GM12878 (cell line): Measurements from ENCODE around the gene BCCIP. TPM values are rescaled to one million over a fixed set of nuclear protein-coding genes. Genes with fewer than 3 reads are reported as not detected.

ENCODE experiments used
- ATAC-seq: fragments of 200-7000 bp; cut with Tn5 transposase; 3 replicates; pipeline ENCODE4 v1.9.1; 2020; ENCODE audit warnings: mild to moderate bottlenecking, moderate library complexity
- BruUV-seq: library from RNA; stranded (reverse); fragments of 400-500 nt; replicated peaks from 2 replicates; lab custom pipeline; 2021; lab: Mats Ljungman, UMichigan
- CTCF ChIA-PET: fragments of 300-600 bp; sonication (Branson Sonifier 250); formaldehyde crosslinking; extraction: SDS; loops from one replicate; lab custom pipeline; 2021; ENCODE audit warnings: inconsistent platforms; lab: Yijun Ruan, JAX
- POLR2A ChIA-PET: fragments of 350-600 bp; formaldehyde crosslinking; extraction: SDS; loops from one replicate; lab custom pipeline; 2021; ENCODE audit warnings: inconsistent platforms; lab: Charles Lee
- RAD21 ChIA-PET: fragments of 300-600 bp; sonication (Branson Sonifier 250); formaldehyde crosslinking; loops from one replicate; lab custom pipeline; 2023; ENCODE audit warnings: antibody characterized with exemption; ENCODE audit not compliant: unreplicated experiment; lab: Charles Lee
- SMC1A ChIA-PET: fragments of 300-600 bp; sonication (Branson Sonifier 250); formaldehyde crosslinking; loops from one replicate; lab custom pipeline; 2023; ENCODE audit not compliant: unreplicated experiment, uncharacterized antibody; lab: Charles Lee
- DNase-seq: peaks from one replicate; pipeline ENCODE4 v3.0.0-alpha.2; 2011; ENCODE audit warnings: low read depth, low spot score
- FAIRE-seq: peaks from 3 replicates; lab custom pipeline; 2011; peaks lifted over from hg19 to GRCh38; lab: Jason Lieb, UNC
- H2AFZ ChIP-seq: 2 replicates; pipeline ENCODE4 v1.6.0; 2011; ENCODE audit warnings: low read depth, low read length, control low read depth; ENCODE audit not compliant: control insufficient read depth
- H3K27ac ChIP-seq: 2 replicates; pipeline ENCODE4 v1.5.1; 2011; ENCODE audit warnings: control low read depth; ENCODE audit not compliant: control insufficient read depth, insufficient read depth
- H3K27me3 ChIP-seq, 2 experiments: replicated peaks in 1 of 2; 2 replicates each; pipeline versions ENCODE4 v1.6.0 to v1.6.1; 2011; ENCODE audit warnings: low read length in 1 of 2; ENCODE audit not compliant: control insufficient read depth in 2 of 2, insufficient read depth in 2 of 2
- H3K36me3 ChIP-seq, 2 experiments: 2 replicates each; pipeline ENCODE4 v1.5.1; 2011; ENCODE audit warnings: low read length in 1 of 2; ENCODE audit not compliant: control insufficient read depth in 2 of 2, insufficient read depth in 2 of 2
- H3K4me1 ChIP-seq: 2 replicates; pipeline ENCODE4 v1.6.1; 2011; ENCODE audit warnings: mild to moderate bottlenecking, low read length, moderate library complexity, mixed read lengths; ENCODE audit not compliant: control insufficient read depth, insufficient read depth
- H3K4me2 ChIP-seq: 2 replicates; pipeline ENCODE4 v1.6.0; 2011; ENCODE audit warnings: control low read depth; ENCODE audit not compliant: control insufficient read depth, insufficient read depth
- H3K4me3 ChIP-seq: fragments of 200-600 bp; sonication (generic); 2 replicates; pipeline ENCODE4 v1.5.1; 2016
- H3K79me2 ChIP-seq: 2 replicates; pipeline ENCODE4 v1.6.0; 2011; ENCODE audit warnings: low read length; ENCODE audit not compliant: control insufficient read depth, insufficient read depth
- H3K9ac ChIP-seq: 2 replicates; pipeline ENCODE4 v1.8.0; 2011; ENCODE audit warnings: low read length, control low read depth, mixed read lengths; ENCODE audit not compliant: control insufficient read depth, insufficient read depth
- H3K9me3 ChIP-seq: replicated peaks from 3 replicates; pipeline ENCODE4 v1.5.1; 2011; ENCODE audit warnings: mild to moderate bottlenecking, low read length; ENCODE audit not compliant: control insufficient read depth, insufficient read depth
- H4K20me1 ChIP-seq: 2 replicates; pipeline ENCODE4 v1.6.0; 2011; ENCODE audit not compliant: control insufficient read depth, insufficient read depth
- ATF7 ChIP-seq: fragments of 450-650 bp; IDR thresholded peaks from 2 replicates; pipeline ENCODE4 v1.6.1; 2016; ENCODE audit warnings: low read depth, mild to moderate bottlenecking
- HDGF ChIP-seq: fragments of 450-650 bp; IDR thresholded peaks from 2 replicates; pipeline ENCODE4 v1.6.1; 2016; ENCODE audit warnings: antibody characterized with exemption
- MTA3 ChIP-seq: IDR thresholded peaks from 2 replicates; pipeline ENCODE4 v1.6.1; 2012; ENCODE audit warnings: low read length, inconsistent platforms, borderline replicate concordance
- NR2C1 ChIP-seq: fragments of 450-650 bp; IDR thresholded peaks from 2 replicates; pipeline ENCODE4 v1.6.1; 2017; ENCODE audit warnings: antibody characterized with exemption, mild to moderate bottlenecking, moderate library complexity
- WGBS: methylation state at CpG from one replicate; pipeline ENCODE4 v1.1.6; 2016; ENCODE audit warnings: low lambda C conversion rate; ENCODE audit not compliant: insufficient replicate concordance, insufficient coverage; ENCODE audit errors: missing lambda C conversion rate; 5-methylcytosine and 5-hydroxymethylcytosine counted together
- in situ Hi-C: fragments of 300-500 bp; cut with MboI; formaldehyde crosslinking; loops from 9 replicates; pipeline ENCODE4 v1.14.3; 2018; ENCODE audit warnings: mixed read lengths
- intact Hi-C: fragments of 100-400 bp; cut with micrococcal nuclease; formaldehyde crosslinking; loops from one replicate; pipeline ENCODE4 v1.14.2; 2022; ENCODE audit not compliant: unreplicated experiment
- polyA plus RNA-seq, 11 experiments: library from polyadenylated mRNA; depleted of rRNA in 4 of 11; unstranded in 6 of 11; stranded (reverse) in 5 of 11; fragments of >200 nt; fragmentation: Nextera tagmentation in 4 of 11; fragmentation: Illumina TruSeq in 1 of 11; extraction: Ambion mirVana in 4 of 11; extraction: Trizol in 1 of 11; gene quantifications; 1 replicate in 1 of 11; 2 replicates in 10 of 11; pipeline versions ENCODE4 v1.2.1 to v1.2.3, GENCODE V29; 2011 to 2016; ENCODE audit warnings: inconsistent platforms in 2 of 11, missing spikeins in 2 of 11, low read depth in 1 of 11
- total RNA-seq, 4 experiments: library from RNA; depleted of rRNA in 3 of 4; stranded (reverse); fragments of >200 nt in 3 of 4; fragmentation: Illumina TruSeq in 1 of 4; extraction: Trizol in 1 of 4; gene quantifications; 2 replicates each; pipeline versions ENCODE4 v1.2.1 to v1.2.3, GENCODE V29; 2013 to 2021
- TF ChIP-seq, protein P1 (sequence below): fragments of 450-650 bp; IDR thresholded peaks from 2 replicates; pipeline ENCODE4 v1.6.1; 2017; ENCODE audit warnings: mild to moderate bottlenecking, low read depth, inconsistent platforms; ENCODE audit not compliant: poor library complexity, severe bottlenecking
- TF ChIP-seq, protein P2 (sequence below): fragments of 450-650 bp; IDR thresholded peaks from 2 replicates; pipeline ENCODE4 v1.6.1; 2017; ENCODE audit warnings: antibody characterized with exemption, mild to moderate bottlenecking, moderate library complexity

Gene BCCIP
- total and polyA plus RNA-seq, 10 of the 15 experiments (the other 5 are each of a cell fraction or from before 2014, with no cell fraction given) = 61.2 to 225 (median 127) TPM

DNA sequence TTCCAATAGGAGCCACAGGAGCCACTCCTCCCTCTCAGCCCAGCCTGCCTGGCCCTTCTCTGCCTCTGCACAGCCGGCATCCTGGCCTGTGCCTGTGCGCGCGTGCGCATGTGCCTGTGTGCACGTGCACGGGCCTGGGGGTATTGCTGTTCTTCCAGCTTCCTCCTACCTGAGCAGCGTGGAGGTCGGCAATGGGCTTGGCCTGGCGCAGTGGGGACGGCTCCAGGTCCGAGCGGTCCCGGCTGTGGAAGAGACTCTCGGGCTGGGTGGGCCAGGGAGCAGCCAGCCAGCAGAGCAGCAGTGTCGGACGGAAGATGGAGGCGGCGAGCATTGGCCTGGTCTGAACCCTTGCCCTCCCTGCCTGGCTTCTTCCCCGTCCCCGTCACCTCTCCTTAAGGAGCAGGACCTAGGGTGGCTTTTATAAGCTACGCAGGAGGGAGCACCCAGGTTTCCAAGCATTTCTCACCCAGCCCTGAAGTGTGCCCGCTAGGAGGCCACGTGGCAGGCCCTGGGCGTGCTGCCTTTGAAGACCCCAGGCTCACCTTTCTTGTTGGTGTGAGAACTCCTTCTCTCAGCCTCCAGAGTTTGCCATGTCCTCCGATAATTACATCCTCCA is 47.7 kb upstream of the BCCIP start, which contains the start of gene MMP21:
Gene MMP21, minus strand, starts transcription at position 331 of the 616 bp plus-strand sequence. Its CDS starts 0 bp downstream, at position 331.
- Histone ChIP-seq H2AFZ (no peak within 1 kb of the TSS), H3K27me3 (no peaks in the 10 kb centered on the region), H3K4me1 (no peaks in the 10 kb centered on the region), H3K9ac (no peak within 1 kb of the TSS), H3K4me3 (no peak within 1 kb of the TSS), H3K9me3 (no peaks in the 10 kb centered on the region), H3K27ac (no peak within 1 kb of the TSS), H4K20me1 (no peaks in the 10 kb centered on the region), H3K36me3 (no peaks in the 10 kb centered on the region), H3K79me2 (no peaks in the 10 kb centered on the region), H3K4me2 (no peak within 1 kb of the TSS)
- ChIA-PET SMC1A (no interaction called here), POLR2A (no interaction called here), CTCF (no interaction called here), RAD21 (no interaction called here)
- FAIRE-seq (no peak), DNase-seq (no peak)
- 83% methylated on average over 26 of the region's 26 CpGs for WGBS
- intact Hi-C loops = no loop called here
- in situ Hi-C loops = no loop called here
- TF ChIP-seq MTA3 (no peak), HDGF (no peak), NR2C1 (no peak), ATF7 (no peak)
- TF ChIP-seq, protein P1, sequence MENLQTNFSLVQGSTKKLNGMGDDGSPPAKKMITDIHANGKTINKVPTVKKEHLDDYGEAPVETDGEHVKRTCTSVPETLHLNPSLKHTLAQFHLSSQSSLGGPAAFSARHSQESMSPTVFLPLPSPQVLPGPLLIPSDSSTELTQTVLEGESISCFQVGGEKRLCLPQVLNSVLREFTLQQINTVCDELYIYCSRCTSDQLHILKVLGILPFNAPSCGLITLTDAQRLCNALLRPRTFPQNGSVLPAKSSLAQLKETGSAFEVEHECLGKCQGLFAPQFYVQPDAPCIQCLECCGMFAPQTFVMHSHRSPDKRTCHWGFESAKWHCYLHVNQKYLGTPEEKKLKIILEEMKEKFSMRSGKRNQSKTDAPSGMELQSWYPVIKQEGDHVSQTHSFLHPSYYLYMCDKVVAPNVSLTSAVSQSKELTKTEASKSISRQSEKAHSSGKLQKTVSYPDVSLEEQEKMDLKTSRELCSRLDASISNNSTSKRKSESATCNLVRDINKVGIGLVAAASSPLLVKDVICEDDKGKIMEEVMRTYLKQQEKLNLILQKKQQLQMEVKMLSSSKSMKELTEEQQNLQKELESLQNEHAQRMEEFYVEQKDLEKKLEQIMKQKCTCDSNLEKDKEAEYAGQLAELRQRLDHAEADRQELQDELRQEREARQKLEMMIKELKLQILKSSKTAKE = no peak
- TF ChIP-seq, protein P2, sequence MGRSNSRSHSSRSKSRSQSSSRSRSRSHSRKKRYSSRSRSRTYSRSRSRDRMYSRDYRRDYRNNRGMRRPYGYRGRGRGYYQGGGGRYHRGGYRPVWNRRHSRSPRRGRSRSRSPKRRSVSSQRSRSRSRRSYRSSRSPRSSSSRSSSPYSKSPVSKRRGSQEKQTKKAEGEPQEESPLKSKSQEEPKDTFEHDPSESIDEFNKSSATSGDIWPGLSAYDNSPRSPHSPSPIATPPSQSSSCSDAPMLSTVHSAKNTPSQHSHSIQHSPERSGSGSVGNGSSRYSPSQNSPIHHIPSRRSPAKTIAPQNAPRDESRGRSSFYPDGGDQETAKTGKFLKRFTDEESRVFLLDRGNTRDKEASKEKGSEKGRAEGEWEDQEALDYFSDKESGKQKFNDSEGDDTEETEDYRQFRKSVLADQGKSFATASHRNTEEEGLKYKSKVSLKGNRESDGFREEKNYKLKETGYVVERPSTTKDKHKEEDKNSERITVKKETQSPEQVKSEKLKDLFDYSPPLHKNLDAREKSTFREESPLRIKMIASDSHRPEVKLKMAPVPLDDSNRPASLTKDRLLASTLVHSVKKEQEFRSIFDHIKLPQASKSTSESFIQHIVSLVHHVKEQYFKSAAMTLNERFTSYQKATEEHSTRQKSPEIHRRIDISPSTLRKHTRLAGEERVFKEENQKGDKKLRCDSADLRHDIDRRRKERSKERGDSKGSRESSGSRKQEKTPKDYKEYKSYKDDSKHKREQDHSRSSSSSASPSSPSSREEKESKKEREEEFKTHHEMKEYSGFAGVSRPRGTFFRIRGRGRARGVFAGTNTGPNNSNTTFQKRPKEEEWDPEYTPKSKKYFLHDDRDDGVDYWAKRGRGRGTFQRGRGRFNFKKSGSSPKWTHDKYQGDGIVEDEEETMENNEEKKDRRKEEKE = no peak
- TF ChIP-seq, all 136 proteins: peak for 0
- no TSS peak for BruUV-seq
- ATAC-seq = no peak
